Measurements from ENCODE around the gene USF2.

Gene USF2

DNA sequence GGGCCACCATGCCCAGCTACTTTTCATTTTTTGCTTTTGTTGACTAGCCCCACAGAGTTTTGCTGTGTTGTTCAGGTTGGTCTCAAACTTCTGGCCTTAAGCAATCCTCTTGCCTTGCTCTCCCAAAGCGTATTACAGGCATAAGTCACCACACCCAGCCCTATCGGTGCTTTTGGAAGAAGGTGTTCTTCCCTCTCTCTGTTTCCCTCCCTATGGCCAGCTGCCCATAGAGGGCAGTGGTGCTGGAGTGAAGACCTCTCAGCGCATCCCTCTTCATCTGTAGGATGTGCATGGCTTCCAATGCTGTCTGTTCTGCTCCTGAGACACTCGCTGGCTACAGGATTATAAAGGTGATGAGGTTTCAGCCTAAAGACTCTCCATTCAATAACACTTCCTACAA is 58.9 kb downstream of the USF2 start:
- Histone ChIP-seq H3K4me3 (ENCODE audit: low read length) (no peak overlapping the region), H3K36me3 (ENCODE audit: control insufficient read depth, insufficient read depth, low read length) (no peaks in the 10 kb centered on the region), H3K27me3 (ENCODE audit: control insufficient read depth, insufficient read depth, low read length) (no peaks in the 10 kb centered on the region), H3K9ac (ENCODE audit: low read length) (no peak overlapping the region), H3K4me1 (ENCODE audit: control insufficient read depth, insufficient read depth, low read length) (no peaks in the 10 kb centered on the region), H3K9me3 (ENCODE audit: control insufficient read depth, low read length) (no peaks in the 10 kb centered on the region)

DNA sequence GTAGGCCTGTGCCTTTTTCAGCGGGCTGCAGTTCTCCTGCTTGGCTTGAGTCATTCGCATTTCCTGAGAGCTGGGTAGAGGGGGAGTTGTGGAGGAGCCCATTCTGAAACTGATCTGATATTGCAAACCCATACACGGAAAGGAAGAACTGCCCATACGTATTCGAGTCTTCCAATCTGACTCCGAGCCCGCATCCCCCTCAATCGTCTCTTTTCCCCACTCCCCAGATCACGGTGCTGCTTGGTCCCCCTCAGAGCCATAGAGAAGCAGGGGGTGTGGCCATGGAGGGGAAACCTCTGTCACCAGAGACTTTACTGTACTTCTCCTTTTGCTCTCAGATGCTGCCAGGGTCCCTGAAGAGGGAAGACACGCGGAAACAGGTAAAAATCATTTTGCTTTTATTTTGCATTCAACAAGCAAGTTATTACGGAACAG is 60.1 kb downstream of the USF2 start, which contains the start of gene CD22:
Gene CD22, plus strand, starts transcription at position 337 of the 435 bp plus-strand sequence. CDS start 2,854 bp downstream, outside the sequence.
- Histone ChIP-seq H3K4me1 (ENCODE audit: control insufficient read depth, insufficient read depth, low read length) (no peaks in the 10 kb centered on the region), H3K27me3 (ENCODE audit: control insufficient read depth, insufficient read depth, low read length) (no peaks in the 10 kb centered on the region), H3K9ac (ENCODE audit: low read length) (no peak within 1 kb of the TSS), H3K9me3 (ENCODE audit: control insufficient read depth, low read length) (no peaks in the 10 kb centered on the region), H3K36me3 (ENCODE audit: control insufficient read depth, insufficient read depth, low read length) (no peaks in the 10 kb centered on the region), H3K4me3 (ENCODE audit: low read length) (no peak within 1 kb of the TSS)

DNA sequence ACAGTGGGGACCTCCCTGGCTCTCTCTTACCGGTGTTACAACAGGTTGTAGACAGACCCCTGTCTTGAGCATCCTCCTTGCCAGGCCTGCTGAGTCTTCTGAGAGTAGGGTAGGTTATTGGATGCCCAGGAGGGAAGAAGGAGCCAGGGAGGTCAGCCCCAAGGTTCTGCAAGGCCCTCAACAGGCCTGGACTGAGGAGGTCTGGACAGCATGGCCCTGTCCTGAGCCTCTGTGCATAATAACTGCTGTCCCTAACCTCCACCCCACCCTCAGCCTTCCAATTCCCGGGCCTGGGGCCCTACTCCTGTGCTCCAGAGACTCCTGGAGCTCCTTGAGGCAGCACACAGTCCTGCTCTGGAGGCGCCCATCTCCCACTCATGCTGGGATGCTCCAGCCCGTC is 60.6 kb downstream of the USF2 start:
- no peaks in the 10 kb centered on the region for H3K9me3 ChIP-seq (ENCODE audit: control insufficient read depth, low read length)
- no peaks in the 10 kb centered on the region for H3K36me3 ChIP-seq (ENCODE audit: control insufficient read depth, insufficient read depth, low read length)
- H3K27me3 ChIP-seq (ENCODE audit: control insufficient read depth, insufficient read depth, low read length), result no peaks in the 10 kb centered on the region
- H3K9ac ChIP-seq (ENCODE audit: low read length), result no peak overlapping the region
- H3K4me3 ChIP-seq (ENCODE audit: low read length), result no peak overlapping the region
- no peaks in the 10 kb centered on the region for H3K4me1 ChIP-seq (ENCODE audit: control insufficient read depth, insufficient read depth, low read length)
